OCI-LY3 (cell line): ENCODE measurements around the gene CELF4.

Experiments
- CTCF ChIP-seq: fragments of 200-600, 300-600 bp; sonication (generic); IDR thresholded peaks from 2 replicates; pipeline ENCODE4 v1.5.1; 2014; ENCODE audit warnings: antibody characterized with exemption, low read length, low read depth
- EZH2phosphoT487 ChIP-seq: fragments of 200-600 bp; shearing (Covaris generic); IDR thresholded peaks from 2 replicates; pipeline ENCODE4 v1.6.1; 2018; ENCODE audit warnings: antibody characterized with exemption, mixed run types, low read depth

- TF ChIP-seq CTCF, result no peak
- no peak for TF ChIP-seq EZH2phosphoT487
Measured at GRCh38 chr18:37453752-37454151, 111.8 kb downstream of the CELF4 start.
